CD4-positive, CD25-positive, alpha-beta regulatory T cell (primary cell): Measurements from ENCODE around the gene TGFBRAP1. TPM values are rescaled to one million over a fixed set of nuclear protein-coding genes. Genes with fewer than 3 reads are reported as not detected.

Experiments
- ATAC-seq, 2 donors: fragments of 150-1000 bp; cut with Tn5 transposase; one replicate each; pipeline ENCODE4 v1.10.0; 2021; ENCODE audit warnings: low read depth in 2 of 2, moderate number of reproducible peaks in 2 of 2, moderate library complexity in 1 of 2
- DNase-seq, 3 donors: peaks; one replicate each; pipeline versions ENCODE4 v3.0.0 to v3.0.0-alpha.2; 2012 to 2022; ENCODE audit warnings: mixed read lengths in 1 of 3
- H3K27ac ChIP-seq: one replicate; pipeline ENCODE4 v1.7.0; 2013; ENCODE audit warnings: mild to moderate bottlenecking, low read length; ENCODE audit not compliant: insufficient read depth, poor library complexity, severe bottlenecking
- H3K27me3 ChIP-seq: one replicate; pipeline ENCODE4 v1.7.0; 2013; ENCODE audit warnings: low read length; ENCODE audit not compliant: control insufficient read depth, insufficient read depth
- H3K36me3 ChIP-seq: one replicate; pipeline ENCODE4 v1.7.0; 2013; ENCODE audit warnings: mild to moderate bottlenecking, low read length, moderate library complexity; ENCODE audit not compliant: control insufficient read depth, insufficient read depth
- H3K4me1 ChIP-seq: 2 replicates; pipeline ENCODE4 v1.7.0; 2013; ENCODE audit warnings: mild to moderate bottlenecking, low read length; ENCODE audit not compliant: insufficient read depth, control insufficient read depth, poor library complexity, severe bottlenecking
- H3K4me3 ChIP-seq: one replicate; pipeline ENCODE4 v1.7.0; 2013; ENCODE audit warnings: low read depth, mild to moderate bottlenecking, low read length, moderate library complexity
- H3K9me3 ChIP-seq, 2 experiments: 1 replicate in 1 of 2; 2 replicates in 1 of 2; pipeline ENCODE4 v1.7.0; 2013; ENCODE audit warnings: low read length in 2 of 2, mild to moderate bottlenecking in 1 of 2, moderate library complexity in 1 of 2; ENCODE audit not compliant: control insufficient read depth in 2 of 2
- H3K27ac Mint-ChIP-seq, 3 donors: one replicate each; pipeline ENCODE4 v1.8.0; 2020 to 2022; ENCODE audit warnings: mild to moderate bottlenecking in 3 of 3, mixed read lengths in 3 of 3, moderate library complexity in 2 of 3
- H3K27me3 Mint-ChIP-seq: one replicate; pipeline ENCODE4 v1.8.0; 2022; ENCODE audit warnings: mild to moderate bottlenecking, mixed read lengths
- H3K36me3 Mint-ChIP-seq: one replicate; pipeline ENCODE4 v1.8.0; 2020; ENCODE audit warnings: mixed read lengths
- H3K4me1 Mint-ChIP-seq, 4 donors: one replicate each; pipeline ENCODE4 v1.8.0; 2020 to 2022; ENCODE audit warnings: mixed read lengths in 4 of 4, mild to moderate bottlenecking in 1 of 4
- H3K4me3 Mint-ChIP-seq, 4 donors: one replicate each; pipeline ENCODE4 v1.8.0; 2020 to 2022; ENCODE audit warnings: mild to moderate bottlenecking in 4 of 4, mixed read lengths in 4 of 4, moderate library complexity in 3 of 4
- H3K9me3 Mint-ChIP-seq, 7 donors: one replicate each; pipeline ENCODE4 v1.8.0; 2020 to 2022; ENCODE audit warnings: mixed read lengths in 7 of 7, mild to moderate bottlenecking in 3 of 7, moderate library complexity in 2 of 7
- polyA plus RNA-seq, 4 donors: library from polyadenylated mRNA; unstranded; fragments of 300-500 nt; fragmentation: Illumina TruSeq; gene quantifications; one replicate each; pipeline ENCODE4 v1.2.3, GENCODE V29; 2021
- total RNA-seq: library from RNA; stranded (reverse); gene quantifications from one replicate; pipeline ENCODE4 v1.2.3, GENCODE V29; 2022

TGFBRAP1 gene
- total and polyA plus RNA-seq, 5 donors from 2014 or later, result 13.9 to 21.0 (median 18.7) TPM

DNA sequence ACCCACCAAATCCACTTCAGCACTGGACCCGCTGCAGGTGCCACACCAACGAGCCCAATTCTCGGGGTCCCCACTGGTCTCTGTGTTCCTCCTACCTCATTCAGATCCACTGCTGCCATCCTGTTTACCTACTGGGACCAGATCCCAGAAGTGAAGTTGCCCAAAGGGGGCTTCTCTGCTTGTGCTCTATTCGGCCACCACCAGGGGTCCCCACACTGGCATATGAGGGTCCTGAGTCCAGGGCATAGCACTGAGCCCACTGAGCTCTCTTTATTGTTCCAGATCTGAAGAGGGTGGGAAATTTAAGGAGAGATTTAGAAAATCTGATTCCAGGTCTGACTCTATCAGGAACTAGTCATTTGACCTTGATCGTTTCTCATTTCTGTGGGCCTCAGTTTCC lies 85.6 kb downstream of the TGFBRAP1 start:
- no peak overlapping the region for H3K27ac ChIP-seq
- Mint-ChIP-seq H3K9me3 (peaks cover 0 to 2% (median 0%) of the 10 kb centered on the region in 7 donors), H3K4me3 (no peak overlapping the region), H3K4me1 (no peaks in the 10 kb centered on the region), H3K27ac (no peak overlapping the region), H3K27me3 (peaks cover 5% of the 10 kb centered on the region), H3K36me3 (no peaks in the 10 kb centered on the region)
- no peaks in the 10 kb centered on the region for H3K36me3 ChIP-seq
- ATAC-seq (no peak), DNase-seq (no peak)
- no peak overlapping the region for H3K4me3 ChIP-seq
- H3K27me3 ChIP-seq, result no peaks in the 10 kb centered on the region
- no peaks in the 10 kb centered on the region for H3K9me3 ChIP-seq
- H3K4me1 ChIP-seq, result no peaks in the 10 kb centered on the region

DNA sequence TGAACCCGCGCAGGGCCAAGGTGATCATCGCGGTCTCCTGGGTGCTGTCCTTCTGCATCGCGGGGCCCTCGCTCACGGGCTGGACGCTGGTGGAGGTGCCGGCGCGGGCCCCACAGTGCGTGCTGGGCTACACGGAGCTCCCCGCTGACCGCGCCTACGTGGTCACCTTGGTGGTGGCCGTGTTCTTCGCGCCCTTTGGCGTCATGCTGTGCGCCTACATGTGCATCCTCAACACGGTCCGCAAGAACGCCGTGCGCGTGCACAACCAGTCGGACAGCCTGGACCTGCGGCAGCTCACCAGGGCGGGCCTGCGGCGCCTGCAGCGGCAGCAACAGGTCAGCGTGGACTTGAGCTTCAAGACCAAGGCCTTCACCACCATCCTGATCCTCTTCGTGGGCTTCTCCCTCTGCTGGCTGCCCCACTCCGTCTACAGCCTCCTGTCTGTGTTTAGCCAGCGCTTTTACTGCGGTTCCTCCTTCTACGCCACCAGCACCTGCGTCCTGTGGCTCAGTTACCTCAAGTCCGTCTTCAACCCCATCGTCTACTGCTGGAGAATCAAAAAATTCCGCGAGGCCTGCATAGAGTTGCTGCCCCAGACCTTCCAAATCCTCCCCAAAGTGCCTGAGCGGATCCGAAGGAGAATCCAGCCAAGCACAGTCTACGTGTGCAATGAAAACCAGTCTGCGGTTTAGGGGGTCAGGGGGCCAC lies 87.1 kb downstream of the TGFBRAP1 start:
- Histone ChIP-seq H3K27ac (no peak overlapping the region), H3K36me3 (no peaks in the 10 kb centered on the region), H3K9me3 (no peaks in the 10 kb centered on the region), H3K4me3 (no peak overlapping the region), H3K4me1 (no peaks in the 10 kb centered on the region), H3K27me3 (no peaks in the 10 kb centered on the region)
- no peak for ATAC-seq
- H3K27me3 Mint-ChIP-seq, result peaks cover 11% of the 10 kb centered on the region
- DNase-seq, result no peak
- H3K27ac Mint-ChIP-seq, result peak overlapping the region in 1 of 3 donors; percentile 25
- H3K4me3 Mint-ChIP-seq, result no peak overlapping the region
- H3K4me1 Mint-ChIP-seq, result peaks cover 0 to 8% (median 0%) of the 10 kb centered on the region in 4 donors
- peaks cover 0 to 2% (median 0%) of the 10 kb centered on the region in 7 donors for H3K9me3 Mint-ChIP-seq
- no peaks in the 10 kb centered on the region for H3K36me3 Mint-ChIP-seq

DNA sequence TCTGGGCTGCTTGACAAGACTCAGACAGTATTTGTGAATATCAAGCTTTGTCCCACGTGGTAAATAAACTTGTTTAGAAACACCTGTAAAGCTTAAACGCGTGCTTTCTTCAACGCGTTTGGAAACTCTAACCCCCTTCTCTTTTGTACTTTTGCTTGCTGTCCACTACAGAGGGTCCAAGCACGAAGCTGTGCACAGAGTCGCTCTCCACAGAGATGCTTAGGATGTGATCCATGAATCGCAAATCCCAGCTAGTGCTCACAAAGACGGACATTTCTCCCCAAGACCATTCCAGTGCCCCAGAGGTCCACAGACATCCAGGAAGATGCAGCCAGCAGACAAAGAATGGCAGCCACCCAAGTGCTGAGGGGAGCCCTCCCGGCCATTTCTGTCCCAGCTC lies 88.1 kb downstream of the TGFBRAP1 start, which contains the start of gene GPR45:
Gene GPR45, plus strand, starts transcription at position 301 of the 400 bp plus-strand sequence. CDS start 116 bp downstream, outside the sequence.
- H3K36me3 Mint-ChIP-seq, result no peaks in the 10 kb centered on the region
- peaks cover 14% of the 10 kb centered on the region for H3K27me3 Mint-ChIP-seq
- ATAC-seq, result no peak

DNA sequence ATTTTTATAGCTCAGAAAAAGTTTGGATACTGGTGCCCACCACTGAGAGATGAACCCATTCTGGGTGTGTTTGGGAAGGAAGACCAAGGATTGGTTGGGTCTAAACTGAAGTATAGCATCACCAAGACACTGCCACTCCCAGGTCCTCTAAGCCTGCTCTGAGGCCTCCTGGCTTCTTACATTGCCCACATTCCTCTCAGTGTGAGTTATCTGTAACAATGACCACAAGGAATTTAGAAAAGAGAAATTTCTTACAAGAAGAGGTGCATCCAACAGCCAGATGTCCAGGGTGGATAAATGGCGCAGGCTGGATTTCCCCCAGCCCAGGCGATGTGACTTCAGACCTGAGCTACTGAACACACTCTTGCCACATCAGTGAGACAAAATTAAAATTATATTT lies 89.6 kb downstream of the TGFBRAP1 start:
- H3K36me3 ChIP-seq, result no peaks in the 10 kb centered on the region
- peaks cover 0 to 24% (median 9%) of the 10 kb centered on the region in 4 donors for H3K4me1 Mint-ChIP-seq
- H3K4me3 Mint-ChIP-seq, result no peak overlapping the region
- no peak overlapping the region for H3K27ac Mint-ChIP-seq
- no peaks in the 10 kb centered on the region for H3K36me3 Mint-ChIP-seq
- no peak for ATAC-seq
- DNase-seq, result no peak
- no peaks in the 10 kb centered on the region for H3K9me3 ChIP-seq
- H3K9me3 Mint-ChIP-seq, result peaks cover 0 to 2% (median 0%) of the 10 kb centered on the region in 7 donors
- peaks cover 2% of the 10 kb centered on the region for H3K27me3 ChIP-seq
- H3K4me1 ChIP-seq, result no peaks in the 10 kb centered on the region
- H3K4me3 ChIP-seq, result no peak overlapping the region
- H3K27ac ChIP-seq, result no peak overlapping the region
- H3K27me3 Mint-ChIP-seq, result peaks cover 21% of the 10 kb centered on the region

More for the DNA sequence above, 88.1 kb downstream of the TGFBRAP1 start, which contains the start of gene GPR45:
- H3K4me1 Mint-ChIP-seq, result peaks cover 0 to 17% (median 3%) of the 10 kb centered on the region in 4 donors
- Histone ChIP-seq H3K4me1 (no peaks in the 10 kb centered on the region), H3K4me3 (no peak within 1 kb of the TSS), H3K9me3 (no peaks in the 10 kb centered on the region), H3K36me3 (no peaks in the 10 kb centered on the region), H3K27ac (no peak within 1 kb of the TSS), H3K27me3 (peaks cover 2% of the 10 kb centered on the region)
- H3K9me3 Mint-ChIP-seq, result peaks cover 0 to 2% (median 0%) of the 10 kb centered on the region in 7 donors
- DNase-seq, result no peak
- H3K4me3 Mint-ChIP-seq, result no peak within 1 kb of the TSS
- H3K27ac Mint-ChIP-seq, result no peak within 1 kb of the TSS

DNA sequence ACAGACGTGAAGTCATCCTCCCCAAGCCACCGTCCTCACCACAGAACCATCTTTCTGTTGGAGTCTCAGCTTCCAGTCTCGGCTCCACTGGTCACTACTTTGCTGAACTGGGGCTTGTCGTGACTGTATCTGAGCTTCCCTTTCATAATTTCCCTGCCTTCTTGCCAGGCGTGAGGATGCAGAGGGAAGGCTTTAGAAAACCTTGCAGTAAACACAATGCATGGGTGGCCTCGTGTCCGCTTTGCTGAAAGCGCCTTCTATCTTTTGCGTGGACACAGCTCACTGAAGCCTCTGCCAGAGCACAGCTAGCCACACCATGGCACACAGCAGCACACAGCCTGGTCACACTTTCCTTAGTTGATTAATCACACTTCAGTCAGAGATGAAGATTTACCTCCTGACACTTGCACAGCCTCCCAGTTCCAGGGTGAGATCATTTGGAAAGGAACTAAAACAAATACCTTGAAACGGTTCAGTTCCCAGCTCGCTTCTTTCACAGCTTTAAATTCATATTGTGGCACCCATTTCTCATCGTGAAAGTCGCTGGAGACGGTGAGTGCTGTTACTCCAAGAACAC lies 90.8 kb downstream of the TGFBRAP1 start:
- peaks cover 2% of the 10 kb centered on the region for H3K27me3 ChIP-seq
- H3K27me3 Mint-ChIP-seq, result peaks cover 21% of the 10 kb centered on the region
- no peaks in the 10 kb centered on the region for H3K9me3 ChIP-seq
- H3K27ac Mint-ChIP-seq, result no peak overlapping the region
- no peaks in the 10 kb centered on the region for H3K4me1 ChIP-seq
- H3K4me3 ChIP-seq, result no peak overlapping the region
- no peak for ATAC-seq
- no peak for DNase-seq
- no peaks in the 10 kb centered on the region for H3K36me3 ChIP-seq
- peaks cover 0 to 2% (median 0%) of the 10 kb centered on the region in 7 donors for H3K9me3 Mint-ChIP-seq
- H3K27ac ChIP-seq, result no peak overlapping the region
- H3K4me1 Mint-ChIP-seq, result peaks cover 0 to 24% (median 9%) of the 10 kb centered on the region in 4 donors
- no peaks in the 10 kb centered on the region for H3K36me3 Mint-ChIP-seq
- no peak overlapping the region for H3K4me3 Mint-ChIP-seq

DNA sequence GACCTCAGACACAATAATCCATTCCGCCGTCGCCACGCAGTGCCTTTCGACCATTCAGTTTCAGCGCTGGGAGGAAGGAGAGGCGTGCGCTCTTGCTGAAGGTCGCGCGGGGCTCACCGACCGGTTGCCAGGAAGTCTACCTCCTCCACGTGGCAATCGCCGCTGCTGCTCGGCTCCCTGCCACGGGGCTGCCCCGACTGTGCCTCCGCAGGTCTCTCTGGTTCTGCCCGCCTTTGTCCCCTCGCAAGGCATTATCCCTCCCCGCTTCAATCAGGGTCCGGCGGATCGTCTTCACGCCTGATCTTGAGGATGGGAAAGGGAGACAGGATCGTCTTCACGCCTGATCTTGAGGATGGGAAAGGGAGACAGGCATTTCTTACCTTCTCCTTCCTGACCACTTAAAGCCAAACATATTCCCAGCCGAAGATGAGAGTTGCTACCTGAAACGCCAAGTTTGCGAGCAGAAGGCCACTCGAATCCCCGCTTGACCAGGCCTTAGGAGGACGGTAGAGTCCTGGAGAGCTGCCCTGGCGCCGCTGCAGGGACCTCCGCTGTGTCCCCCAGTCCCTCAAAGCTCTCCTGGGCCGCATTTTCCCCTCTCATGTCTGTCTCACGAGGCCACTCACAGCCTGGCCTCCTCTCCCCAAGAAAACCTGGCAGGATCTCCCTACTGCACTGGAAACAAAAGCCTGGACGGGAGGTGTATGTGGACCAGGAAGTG lies 92.3 kb downstream of the TGFBRAP1 start:
- no peaks in the 10 kb centered on the region for H3K36me3 Mint-ChIP-seq
- peak in 1 of 3 donors; percentile 11 for DNase-seq
- H3K4me1 ChIP-seq, result no peaks in the 10 kb centered on the region
- H3K4me1 Mint-ChIP-seq, result peaks cover 0 to 24% (median 9%) of the 10 kb centered on the region in 4 donors
- no peak overlapping the region for H3K27ac ChIP-seq
- ATAC-seq, result no peak
- H3K4me3 ChIP-seq, result no peak overlapping the region
- peak overlapping the region in 1 of 3 donors; percentile 83 for H3K27ac Mint-ChIP-seq
- H3K27me3 Mint-ChIP-seq, result peaks cover 21% of the 10 kb centered on the region
- H3K27me3 ChIP-seq, result peaks cover 2% of the 10 kb centered on the region
- peak overlapping the region in 1 of 4 donors; percentile 76 for H3K4me3 Mint-ChIP-seq
- H3K9me3 ChIP-seq, result no peaks in the 10 kb centered on the region
- no peaks in the 10 kb centered on the region for H3K36me3 ChIP-seq
- H3K9me3 Mint-ChIP-seq, result no peaks in the 10 kb centered on the region

DNA sequence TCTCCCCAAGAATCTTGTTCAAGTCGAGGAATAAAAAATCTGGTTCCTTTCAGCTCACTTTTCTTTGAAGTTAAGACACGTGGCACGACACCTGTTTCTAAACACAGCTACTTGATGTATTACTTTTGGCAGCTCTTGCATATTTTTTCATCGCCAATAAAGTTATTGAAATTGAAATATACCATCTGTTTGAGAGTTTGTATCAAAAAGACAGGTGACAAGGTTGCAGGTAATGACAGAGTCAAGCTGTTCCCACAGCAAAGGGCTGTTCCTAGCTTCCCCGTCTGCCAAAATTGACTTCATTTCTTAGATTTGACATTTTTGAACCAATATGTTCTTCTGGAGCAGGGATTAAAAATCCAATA lies 93.5 kb downstream of the TGFBRAP1 start:
- no peak for DNase-seq
- no peak overlapping the region for H3K4me3 Mint-ChIP-seq
- Histone ChIP-seq H3K9me3 (no peaks in the 10 kb centered on the region), H3K27ac (no peak overlapping the region), H3K27me3 (peaks cover 2% of the 10 kb centered on the region), H3K4me3 (no peak overlapping the region), H3K36me3 (no peaks in the 10 kb centered on the region), H3K4me1 (no peaks in the 10 kb centered on the region)
- no peaks in the 10 kb centered on the region for H3K36me3 Mint-ChIP-seq
- H3K4me1 Mint-ChIP-seq, result peaks cover 0 to 24% (median 9%) of the 10 kb centered on the region in 4 donors
- no peaks in the 10 kb centered on the region for H3K9me3 Mint-ChIP-seq
- peaks cover 21% of the 10 kb centered on the region for H3K27me3 Mint-ChIP-seq
- ATAC-seq, result no peak
- no peak overlapping the region for H3K27ac Mint-ChIP-seq
